ENCODE measurements around the gene TMEM219. TPM values are rescaled to one million over a fixed set of nuclear protein-coding genes. Genes with fewer than 3 reads are reported as not detected.
A peak's percentile ranks its signal among the peaks of the same experiment; 100 is the strongest.
"Not testable (repeated sequence)": the region's sequence is repeated elsewhere in the genome, so short reads cannot be mapped to it uniquely, and the experiment has no call there.

TMEM219 gene
- total RNA-seq, 1 experiment from 2014 or later: 57.7 TPM

GRCh38 chr16:30010844-30011713 is 49.2 kb downstream of the TMEM219 start, which contains the start of gene DOC2A:
Gene DOC2A (minus strand): TSS chr16:30011027. CDS start chr16:30010222, 805 bp downstream.
- POLR2A ChIA-PET: interaction anchor here (0.6 kb wide), 1 partner anchor 14 kb away, joined by 10 read pairs; no protein-coding TSS in a partner anchor
- no peaks in the 10 kb centered on the region for H3K36me3 Mint-ChIP-seq (ENCODE audit: insufficient read depth, unreplicated experiment)
- Histone ChIP-seq H3K4me3 (ENCODE audit: low read depth, low read length) (peak within 1 kb of the TSS; percentile 83), H3K36me3 (ENCODE audit: control insufficient read depth, insufficient read depth, low read length) (no peaks in the 10 kb centered on the region), H3K4me1 (no peaks in the 10 kb centered on the region), H3K9me3 (no peaks in the 10 kb centered on the region), H3K27me3 (replicated peaks; ENCODE audit: control insufficient read depth, insufficient read depth, low read length) (no peaks in the 10 kb centered on the region)
- no peaks in the 10 kb centered on the region for H3K9me3 Mint-ChIP-seq (ENCODE audit: unreplicated experiment)
- no peak within 1 kb of the TSS for H3K27ac Mint-ChIP-seq (ENCODE audit: unreplicated experiment)
- CTCF ChIA-PET: interaction anchor here (0.6 to 1.1 kb wide), 2 partner anchors 112 to 311 kb away, joined by 3 to 4 read pairs; partner anchors contain the start of gene SEZ6L2
- H3K4me1 Mint-ChIP-seq (ENCODE audit: low read depth, unreplicated experiment): no peaks in the 10 kb centered on the region
- intact Hi-C loops (cut with micrococcal nuclease; ENCODE audit: unreplicated experiment): no loop called here
- no peaks in the 10 kb centered on the region for H3K27me3 Mint-ChIP-seq (ENCODE audit: insufficient read depth, unreplicated experiment)
- TF ChIP-seq, protein P1, sequence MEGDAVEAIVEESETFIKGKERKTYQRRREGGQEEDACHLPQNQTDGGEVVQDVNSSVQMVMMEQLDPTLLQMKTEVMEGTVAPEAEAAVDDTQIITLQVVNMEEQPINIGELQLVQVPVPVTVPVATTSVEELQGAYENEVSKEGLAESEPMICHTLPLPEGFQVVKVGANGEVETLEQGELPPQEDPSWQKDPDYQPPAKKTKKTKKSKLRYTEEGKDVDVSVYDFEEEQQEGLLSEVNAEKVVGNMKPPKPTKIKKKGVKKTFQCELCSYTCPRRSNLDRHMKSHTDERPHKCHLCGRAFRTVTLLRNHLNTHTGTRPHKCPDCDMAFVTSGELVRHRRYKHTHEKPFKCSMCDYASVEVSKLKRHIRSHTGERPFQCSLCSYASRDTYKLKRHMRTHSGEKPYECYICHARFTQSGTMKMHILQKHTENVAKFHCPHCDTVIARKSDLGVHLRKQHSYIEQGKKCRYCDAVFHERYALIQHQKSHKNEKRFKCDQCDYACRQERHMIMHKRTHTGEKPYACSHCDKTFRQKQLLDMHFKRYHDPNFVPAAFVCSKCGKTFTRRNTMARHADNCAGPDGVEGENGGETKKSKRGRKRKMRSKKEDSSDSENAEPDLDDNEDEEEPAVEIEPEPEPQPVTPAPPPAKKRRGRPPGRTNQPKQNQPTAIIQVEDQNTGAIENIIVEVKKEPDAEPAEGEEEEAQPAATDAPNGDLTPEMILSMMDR (IDR thresholded peaks at IDR 0.05; ENCODE audit: insufficient read depth in 1 of 2, low read depth in 1 of 2, low read length in 1 of 2, severe bottlenecking in 1 of 2, unreplicated experiment in 1 of 2): no peak
- peak in 1 of 2 experiments; percentile 32 for DNase-seq
- no TSS peak for BruUV-seq (replicated peaks)
- H3K4me3 Mint-ChIP-seq (ENCODE audit: unreplicated experiment): peak within 1 kb of the TSS; percentile 68

DNA sequence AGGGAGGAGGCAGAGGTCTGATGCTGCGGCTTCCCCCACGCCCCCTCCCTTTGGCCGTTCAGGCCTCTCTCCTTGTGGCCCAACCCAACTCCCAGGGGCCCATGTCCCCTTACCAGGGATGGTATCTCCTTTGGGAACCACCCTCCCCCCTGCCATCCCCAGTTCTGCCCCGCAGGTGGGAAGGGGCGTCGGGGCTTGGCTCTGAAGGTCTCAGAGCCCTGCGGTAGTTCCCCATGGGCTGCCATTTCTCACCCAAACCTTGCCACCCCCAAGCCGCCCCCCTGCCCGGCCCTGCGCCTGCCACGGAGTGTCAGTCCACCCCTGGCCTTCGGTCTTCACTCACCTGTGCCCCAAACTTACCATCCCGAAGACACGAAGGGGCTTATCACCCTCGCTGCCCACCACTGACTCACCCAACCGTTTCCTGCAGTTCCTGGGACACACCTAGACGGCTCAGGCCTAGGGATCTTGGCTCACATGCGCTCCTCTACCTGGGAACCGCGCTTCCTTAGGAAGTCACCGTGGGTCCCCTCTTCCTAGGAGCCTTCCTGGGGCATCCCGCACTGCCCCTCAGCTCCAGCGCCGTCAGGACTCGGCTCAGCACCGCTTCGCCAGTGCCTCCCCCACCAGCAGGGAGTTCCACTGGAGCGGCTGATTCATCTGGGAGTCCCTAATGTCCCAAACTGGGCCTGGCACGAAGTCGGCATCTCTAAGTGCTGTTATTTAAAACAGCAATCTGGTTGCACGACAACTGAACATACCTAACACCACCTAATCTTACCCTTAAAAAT is 50.0 kb downstream of the TMEM219 start:
- CTCF ChIA-PET: interaction anchor here (1.1 kb wide), 1 partner anchor 113 kb away, joined by 4 read pairs; the partner anchor contains the start of gene SEZ6L2
- BruUV-seq (replicated peaks): no TSS peak

DNA sequence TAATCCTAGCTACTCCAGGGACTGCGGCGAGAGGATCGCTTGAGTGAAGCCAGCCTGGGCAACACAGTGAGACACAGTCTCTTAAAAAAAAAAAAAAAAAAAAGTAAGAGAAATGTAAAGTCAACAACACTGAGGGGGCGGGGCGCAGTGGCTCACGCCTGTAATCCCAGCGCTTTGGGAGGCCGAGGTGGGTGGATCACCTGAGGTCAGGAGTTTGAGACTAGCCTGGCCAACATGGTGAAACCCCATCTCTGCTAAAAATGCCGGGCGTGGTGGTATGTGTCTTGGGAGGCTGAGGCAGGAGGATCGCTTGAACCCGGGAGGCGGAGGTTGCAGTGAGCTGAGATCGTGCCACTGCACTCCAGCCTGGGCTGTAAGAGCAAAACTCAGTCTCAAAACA is 50.7 kb downstream of the TMEM219 start:
- POLR2A ChIA-PET; BruUV-seq (replicated peaks): not testable (repeated sequence)

More for the DNA sequence above, 50.0 kb downstream of the TMEM219 start:
- Histone ChIP-seq H3K36me3 (ENCODE audit: control insufficient read depth, insufficient read depth, low read length) (no peaks in the 10 kb centered on the region), H3K27me3 (replicated peaks; ENCODE audit: control insufficient read depth, insufficient read depth, low read length) (no peaks in the 10 kb centered on the region), H3K9me3 (no peaks in the 10 kb centered on the region), H3K4me3 (ENCODE audit: low read depth, low read length) (peak overlapping the region; percentile 83), H3K4me1 (no peaks in the 10 kb centered on the region)
- no peak for DNase-seq
- no peaks in the 10 kb centered on the region for H3K4me1 Mint-ChIP-seq (ENCODE audit: low read depth, unreplicated experiment)
- TF ChIP-seq, protein P1 (IDR thresholded peaks at IDR 0.05; ENCODE audit: insufficient read depth in 1 of 2, low read depth in 1 of 2, low read length in 1 of 2, severe bottlenecking in 1 of 2, unreplicated experiment in 1 of 2): no peak
- no peaks in the 10 kb centered on the region for H3K27me3 Mint-ChIP-seq (ENCODE audit: insufficient read depth, unreplicated experiment)
- intact Hi-C loops (cut with micrococcal nuclease; ENCODE audit: unreplicated experiment): no loop called here
- no peak overlapping the region for H3K27ac Mint-ChIP-seq (ENCODE audit: unreplicated experiment)
- H3K4me3 Mint-ChIP-seq (ENCODE audit: unreplicated experiment): peak overlapping the region; percentile 68
- no peaks in the 10 kb centered on the region for H3K9me3 Mint-ChIP-seq (ENCODE audit: unreplicated experiment)
- no peaks in the 10 kb centered on the region for H3K36me3 Mint-ChIP-seq (ENCODE audit: insufficient read depth, unreplicated experiment)
- POLR2A ChIA-PET: interaction anchor here (0.6 kb wide), 1 partner anchor 15 kb away, joined by 10 read pairs; no protein-coding TSS in a partner anchor

GRCh38 chr16:30015450-30015849 is 53.6 kb downstream of the TMEM219 start:
- H3K9me3 ChIP-seq; CTCF ChIA-PET; intact Hi-C loops (cut with micrococcal nuclease; ENCODE audit: unreplicated experiment); H3K36me3 Mint-ChIP-seq (ENCODE audit: insufficient read depth, unreplicated experiment); H3K27me3 Mint-ChIP-seq (ENCODE audit: insufficient read depth, unreplicated experiment); H3K27ac Mint-ChIP-seq (ENCODE audit: unreplicated experiment); H3K4me1 ChIP-seq; BruUV-seq (replicated peaks); H3K4me3 ChIP-seq (ENCODE audit: low read depth, low read length); H3K36me3 ChIP-seq (ENCODE audit: control insufficient read depth, insufficient read depth, low read length); H3K9me3 Mint-ChIP-seq (ENCODE audit: unreplicated experiment); POLR2A ChIA-PET; H3K4me1 Mint-ChIP-seq (ENCODE audit: low read depth, unreplicated experiment); DNase-seq; H3K4me3 Mint-ChIP-seq (ENCODE audit: unreplicated experiment); H3K27me3 ChIP-seq (replicated peaks; ENCODE audit: control insufficient read depth, insufficient read depth, low read length): not testable (repeated sequence)

More for the DNA sequence above, 50.7 kb downstream of the TMEM219 start:
- H3K4me1 ChIP-seq; CTCF ChIA-PET; DNase-seq; H3K4me1 Mint-ChIP-seq (ENCODE audit: low read depth, unreplicated experiment); H3K27me3 Mint-ChIP-seq (ENCODE audit: insufficient read depth, unreplicated experiment); intact Hi-C loops (cut with micrococcal nuclease; ENCODE audit: unreplicated experiment); H3K9me3 Mint-ChIP-seq (ENCODE audit: unreplicated experiment); H3K27me3 ChIP-seq (replicated peaks; ENCODE audit: control insufficient read depth, insufficient read depth, low read length); H3K27ac Mint-ChIP-seq (ENCODE audit: unreplicated experiment); H3K4me3 Mint-ChIP-seq (ENCODE audit: unreplicated experiment); H3K4me3 ChIP-seq (ENCODE audit: low read depth, low read length); H3K36me3 ChIP-seq (ENCODE audit: control insufficient read depth, insufficient read depth, low read length); H3K36me3 Mint-ChIP-seq (ENCODE audit: insufficient read depth, unreplicated experiment); H3K9me3 ChIP-seq: not testable (repeated sequence)
